ENCODE measurements around the gene ANAPC15.

GRCh38 chr11:72135891-72136683 lies 23.6 kb upstream of the ANAPC15 start:
- no peak for TF ChIP-seq POLR2A (IDR thresholded peaks at IDR 0.05; ENCODE audit: low read depth, low read length)
- TF ChIP-seq POLR2AphosphoS5 (IDR thresholded peaks at IDR 0.05; ENCODE audit: low read depth, low read length) = no peak

Data from GM12892 (cell line).